AG09309 (cell line): ENCODE measurements around the gene OR7G3.

ENCODE experiments used
- DNase-seq: peaks from one replicate; pipeline ENCODE4 v3.0.0-alpha.2; 2010; ENCODE audit warnings: low read depth
- H3K4me3 ChIP-seq: 2 replicates; pipeline ENCODE4 v1.5.1; 2011; ENCODE audit warnings: mild to moderate bottlenecking, low read depth, low read length, moderate library complexity; ENCODE audit not compliant: control insufficient read depth
- CTCF ChIP-seq: IDR thresholded peaks from 2 replicates; pipeline ENCODE4 v1.5.1; 2011; ENCODE audit warnings: mild to moderate bottlenecking, low read depth, low read length, inconsistent platforms; ENCODE audit not compliant: insufficient read depth, control insufficient read depth; ENCODE audit errors: missing control alignments

OR7G3 gene

GRCh38 chr19:9146882-9147281, 20.1 kb upstream of the OR7G3 start:
- no peak for DNase-seq
- no peak overlapping the region for H3K4me3 ChIP-seq
- TF ChIP-seq CTCF, result no peak

GRCh38 chr19:9144920-9145319, 18.2 kb upstream of the OR7G3 start:
- H3K4me3 ChIP-seq, result no peak overlapping the region
- no peak for TF ChIP-seq CTCF
- DNase-seq, result no peak

- no peak for TF ChIP-seq CTCF
- DNase-seq, result peak; percentile 57
- peak within 1 kb of the TSS; percentile 72 for H3K4me3 ChIP-seq
Observed at GRCh38 chr19:9140159-9140874, 13.6 kb upstream of the OR7G3 start, which contains the start of gene ZNF317. Gene ZNF317, plus strand, starts transcription at chr19:9140397. Its CDS starts 15,620 bp downstream, at chr19:9156017.

GRCh38 chr19:9139609-9140158, 12.9 kb upstream of the OR7G3 start:
- no peak for TF ChIP-seq CTCF
- no peak for DNase-seq
- peak overlapping the region; percentile 72 for H3K4me3 ChIP-seq

- no peak for TF ChIP-seq CTCF
- no peak overlapping the region for H3K4me3 ChIP-seq
- DNase-seq, result no peak
Observed at GRCh38 chr19:9132422-9132821, 5.7 kb upstream of the OR7G3 start.

GRCh38 chr19:9130965-9131364, 4.2 kb upstream of the OR7G3 start:
- no peak for TF ChIP-seq CTCF
- no peak for DNase-seq
- H3K4me3 ChIP-seq, result no peak overlapping the region
